Nephron progenitor cell (in vitro differentiated cells): ENCODE data around the gene SEC14L1.

Experiments used
- DNase-seq: peaks from one replicate; pipeline ENCODE4 v3.0.0; 2021
- H3K27ac Mint-ChIP-seq: 2 replicates; pipeline ENCODE4 v1.8.0; 2021; ENCODE audit warnings: mild to moderate bottlenecking, moderate library complexity, mixed read lengths
- H3K27me3 Mint-ChIP-seq: 2 replicates; pipeline ENCODE4 v1.8.0; 2021; ENCODE audit warnings: mild to moderate bottlenecking, low read depth, mixed read lengths; ENCODE audit not compliant: poor library complexity
- H3K36me3 Mint-ChIP-seq: 2 replicates; pipeline ENCODE4 v1.8.0; 2021; ENCODE audit warnings: low read depth, mixed read lengths
- H3K4me1 Mint-ChIP-seq: 2 replicates; pipeline ENCODE4 v1.8.0; 2021; ENCODE audit warnings: mixed read lengths
- H3K4me3 Mint-ChIP-seq: 2 replicates; pipeline ENCODE4 v1.8.0; 2021; ENCODE audit warnings: mild to moderate bottlenecking, moderate library complexity, mixed read lengths
- H3K9me3 Mint-ChIP-seq: 2 replicates; pipeline ENCODE4 v1.8.0; 2021; ENCODE audit warnings: mild to moderate bottlenecking, moderate library complexity, mixed read lengths
- CTCF ChIP-seq: fragments of 200-600 bp; sonication (generic); IDR thresholded peaks from 2 replicates; pipeline ENCODE4 v1.5.0; 2021; ENCODE audit warnings: antibody characterized with exemption

Gene SEC14L1

DNA sequence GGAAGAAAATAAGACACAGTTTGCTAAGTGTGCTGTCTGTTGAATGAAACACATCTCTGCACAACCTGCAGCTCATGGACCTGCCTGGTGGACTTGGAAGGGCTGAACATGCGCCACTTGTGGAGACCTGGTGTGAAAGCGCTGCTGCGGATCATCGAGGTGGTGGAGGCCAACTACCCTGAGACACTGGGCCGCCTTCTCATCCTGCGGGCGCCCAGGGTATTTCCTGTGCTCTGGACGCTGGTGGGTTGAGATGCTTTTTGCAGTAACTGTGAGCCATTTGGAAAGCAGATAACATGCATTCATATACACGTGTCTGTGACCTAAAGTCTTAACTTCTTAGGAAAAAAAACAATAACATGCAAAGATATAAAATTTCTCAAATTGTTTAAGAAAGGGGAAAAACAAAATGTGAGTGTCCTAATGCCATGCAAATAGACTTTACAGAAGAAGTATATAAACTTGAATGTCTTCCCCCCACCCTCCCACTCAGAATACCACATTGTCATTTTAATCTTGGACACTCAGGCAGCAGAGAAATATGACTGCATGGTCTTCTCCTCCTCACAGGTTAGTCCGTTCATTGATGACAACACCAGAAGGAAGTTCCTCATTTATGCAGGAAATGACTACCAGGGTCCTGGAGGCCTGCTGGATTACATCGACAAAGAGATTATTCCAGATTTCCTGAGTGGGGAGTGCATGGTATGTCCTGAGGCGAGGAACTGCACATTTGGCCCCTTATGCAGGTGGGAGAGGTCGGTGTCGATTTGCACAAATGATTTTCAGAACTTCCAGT is 65.6 kb downstream of the SEC14L1 start:
- H3K36me3 Mint-ChIP-seq: peaks cover 84% of the 10 kb centered on the region
- H3K27ac Mint-ChIP-seq: no peak overlapping the region
- no peaks in the 10 kb centered on the region for H3K27me3 Mint-ChIP-seq
- TF ChIP-seq CTCF: no peak
- peaks cover 66% of the 10 kb centered on the region for H3K4me1 Mint-ChIP-seq
- DNase-seq: no peak
- H3K4me3 Mint-ChIP-seq: no peak overlapping the region
- H3K9me3 Mint-ChIP-seq: no peaks in the 10 kb centered on the region

GRCh38 chr17:77207689-77208216 is 67.0 kb downstream of the SEC14L1 start:
- H3K4me3 Mint-ChIP-seq: no peak overlapping the region
- peaks cover 66% of the 10 kb centered on the region for H3K4me1 Mint-ChIP-seq
- no peak overlapping the region for H3K27ac Mint-ChIP-seq
- H3K36me3 Mint-ChIP-seq: peaks cover 88% of the 10 kb centered on the region
- TF ChIP-seq CTCF: no peak
- H3K27me3 Mint-ChIP-seq: no peaks in the 10 kb centered on the region
- no peak for DNase-seq
- no peaks in the 10 kb centered on the region for H3K9me3 Mint-ChIP-seq

- no peak for DNase-seq
- Mint-ChIP-seq H3K27me3 (no peaks in the 10 kb centered on the region), H3K36me3 (peaks cover 84% of the 10 kb centered on the region), H3K27ac (peak overlapping the region; percentile 37), H3K9me3 (no peaks in the 10 kb centered on the region), H3K4me1 (peaks cover 62% of the 10 kb centered on the region), H3K4me3 (peak overlapping the region; percentile 19)
- no peak for TF ChIP-seq CTCF
These were observed 67.5 kb downstream of the SEC14L1 start for GRCh38 chr17:77208217-77208808.

DNA sequence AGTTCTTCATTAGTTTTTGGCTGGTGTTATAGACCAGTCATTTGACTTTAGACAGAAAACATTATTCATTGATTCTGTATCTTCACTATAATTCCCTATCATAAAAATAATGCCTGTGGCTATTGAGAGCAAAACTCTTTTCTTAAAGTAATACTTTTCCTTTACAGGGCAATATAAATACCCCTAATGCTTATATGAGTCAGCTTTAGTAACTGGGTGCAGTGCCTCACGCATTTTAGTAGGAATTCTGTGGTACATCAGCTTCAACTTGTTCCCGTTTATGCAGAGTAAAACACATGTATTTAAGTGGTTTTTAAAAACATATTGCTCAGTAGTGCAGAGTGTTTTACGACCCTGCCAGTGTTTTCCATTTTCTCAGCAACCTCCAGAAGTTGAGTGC is 68.1 kb downstream of the SEC14L1 start:
- H3K4me3 Mint-ChIP-seq: no peak overlapping the region

DNA sequence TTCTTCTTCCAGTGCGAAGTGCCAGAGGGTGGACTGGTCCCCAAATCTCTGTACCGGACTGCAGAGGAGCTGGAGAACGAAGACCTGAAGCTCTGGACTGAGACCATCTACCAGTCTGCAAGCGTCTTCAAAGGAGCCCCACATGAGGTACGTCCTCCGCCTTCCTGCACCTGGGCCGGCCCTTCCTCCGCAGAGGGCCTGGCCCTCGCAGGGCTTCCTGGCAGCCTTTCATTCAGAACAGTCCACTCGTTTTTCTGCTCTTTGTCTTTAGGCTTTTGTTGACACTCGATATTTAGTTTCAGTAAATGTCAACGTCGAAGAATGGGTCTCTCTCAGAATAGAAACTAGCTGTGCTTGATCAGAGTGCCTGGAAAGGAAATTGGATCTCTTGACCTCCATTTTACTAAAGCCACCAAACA is 68.6 kb downstream of the SEC14L1 start:
- H3K4me3 Mint-ChIP-seq: no peak overlapping the region
- H3K36me3 Mint-ChIP-seq: peaks cover 77% of the 10 kb centered on the region
- H3K4me1 Mint-ChIP-seq: peaks cover 56% of the 10 kb centered on the region
- DNase-seq: no peak
- TF ChIP-seq CTCF: no peak
- H3K9me3 Mint-ChIP-seq: no peaks in the 10 kb centered on the region
- H3K27ac Mint-ChIP-seq: peak overlapping the region; percentile 37
- no peaks in the 10 kb centered on the region for H3K27me3 Mint-ChIP-seq

More for the DNA sequence above, 68.1 kb downstream of the SEC14L1 start:
- no peak for TF ChIP-seq CTCF
- Mint-ChIP-seq H3K27me3 (no peaks in the 10 kb centered on the region), H3K9me3 (no peaks in the 10 kb centered on the region), H3K36me3 (peaks cover 79% of the 10 kb centered on the region), H3K27ac (peak overlapping the region; percentile 37), H3K4me1 (peaks cover 57% of the 10 kb centered on the region)
- DNase-seq: no peak
